H9 (cell line): ENCODE data around the gene ACO1. TPM values are rescaled to one million over a fixed set of nuclear protein-coding genes. Genes with fewer than 3 reads are reported as not detected.

ENCODE experiments used
- DNase-seq: peaks from one replicate; pipeline ENCODE4 v3.0.0-alpha.2; 2017
- H2AFZ ChIP-seq: one replicate; pipeline ENCODE4 v1.6.1; 2013; ENCODE audit warnings: mild to moderate bottlenecking, low read length, control low read depth, moderate library complexity
- H2AK5ac ChIP-seq: 2 replicates; pipeline ENCODE4 v1.6.1; 2013; ENCODE audit warnings: low read length, control low read depth, mixed read lengths; ENCODE audit not compliant: insufficient read length
- H2BK120ac ChIP-seq: one replicate; pipeline ENCODE4 v1.6.1; 2013; ENCODE audit warnings: low read depth, mild to moderate bottlenecking, low read length, control low read depth, inconsistent platforms; ENCODE audit not compliant: poor library complexity, severe bottlenecking
- H2BK12ac ChIP-seq: 2 replicates; pipeline ENCODE4 v1.6.1; 2013; ENCODE audit warnings: low read length, control low read depth, mixed read lengths, low read depth; ENCODE audit not compliant: insufficient read length
- H2BK15ac ChIP-seq: 2 replicates; pipeline ENCODE4 v1.6.1; 2013; ENCODE audit warnings: low read depth, low read length, control low read depth
- H2BK20ac ChIP-seq: one replicate; pipeline ENCODE4 v1.6.1; 2013; ENCODE audit warnings: low read depth, mild to moderate bottlenecking, low read length, control low read depth, inconsistent platforms; ENCODE audit not compliant: poor library complexity, severe bottlenecking
- H2BK5ac ChIP-seq: 2 replicates; pipeline ENCODE4 v1.6.1; 2013; ENCODE audit warnings: low read length, control low read depth, mixed read lengths; ENCODE audit not compliant: insufficient read length
- H3K14ac ChIP-seq: 2 replicates; pipeline ENCODE4 v1.6.1; 2013; ENCODE audit warnings: low read length, control low read depth; ENCODE audit not compliant: insufficient read depth
- H3K18ac ChIP-seq: 2 replicates; pipeline ENCODE4 v1.6.1; 2013; ENCODE audit warnings: low read depth, mild to moderate bottlenecking, mixed read lengths, low read length, control low read depth; ENCODE audit not compliant: insufficient read length
- H3K23ac ChIP-seq: 2 replicates; pipeline ENCODE4 v1.6.1; 2013; ENCODE audit warnings: low read length, control low read depth, mixed read lengths, low read depth; ENCODE audit not compliant: insufficient read length
- H3K23me2 ChIP-seq: 2 replicates; pipeline ENCODE4 v1.6.1; 2013; ENCODE audit warnings: low read depth, mild to moderate bottlenecking, mixed read lengths, low read length, control low read depth; ENCODE audit not compliant: insufficient read length, poor library complexity, severe bottlenecking
- H3K27ac ChIP-seq: 2 replicates; pipeline ENCODE4 v1.5.1; 2013; ENCODE audit warnings: low read length, control low read depth, mixed read lengths, low read depth; ENCODE audit not compliant: insufficient read length
- H3K27me3 ChIP-seq: 2 replicates; pipeline ENCODE4 v1.6.1; 2013; ENCODE audit warnings: low read length, control low read depth, inconsistent platforms; ENCODE audit not compliant: insufficient read depth
- H3K4ac ChIP-seq: 2 replicates; pipeline ENCODE4 v1.6.1; 2013; ENCODE audit warnings: low read depth, mild to moderate bottlenecking, control low read depth, inconsistent platforms, low read length, moderate library complexity
- H3K4me1 ChIP-seq: 2 replicates; pipeline ENCODE4 v1.6.1; 2013; ENCODE audit warnings: low read length, control low read depth, inconsistent platforms; ENCODE audit not compliant: insufficient read depth
- H3K4me2 ChIP-seq: 2 replicates; pipeline ENCODE4 v1.6.1; 2013; ENCODE audit warnings: low read length, control low read depth, mixed read lengths; ENCODE audit not compliant: insufficient read length, insufficient read depth
- H3K56ac ChIP-seq: 2 replicates; pipeline ENCODE4 v1.6.1; 2013; ENCODE audit warnings: low read depth, mild to moderate bottlenecking, mixed read lengths, low read length, control low read depth; ENCODE audit not compliant: insufficient read length
- H3K79me1 ChIP-seq: 2 replicates; pipeline ENCODE4 v1.6.1; 2013; ENCODE audit warnings: low read depth, mild to moderate bottlenecking, moderate library complexity, low read length, control low read depth, inconsistent platforms; ENCODE audit not compliant: insufficient read depth, poor library complexity, severe bottlenecking
- H3K79me2 ChIP-seq: 2 replicates; pipeline ENCODE4 v1.6.1; 2013; ENCODE audit warnings: low read length, control low read depth, inconsistent platforms; ENCODE audit not compliant: insufficient read depth
- H3K9ac ChIP-seq: 2 replicates; pipeline ENCODE4 v1.6.1; 2013; ENCODE audit warnings: low read length, control low read depth, mixed read lengths; ENCODE audit not compliant: insufficient read length; ENCODE audit errors: extremely low read depth
- H3K9me3 ChIP-seq: one replicate; pipeline ENCODE4 v1.6.1; 2013; ENCODE audit warnings: low read depth, low read length, inconsistent platforms; ENCODE audit not compliant: control insufficient read depth
- H3T11ph ChIP-seq: one replicate; pipeline ENCODE4 v1.6.1; 2013; ENCODE audit warnings: mild to moderate bottlenecking, low read length, control low read depth, inconsistent platforms
- H4K20me1 ChIP-seq: one replicate; pipeline ENCODE4 v1.6.1; 2013; ENCODE audit not compliant: control insufficient read depth, insufficient read length, insufficient read depth
- H4K5ac ChIP-seq: 2 replicates; pipeline ENCODE4 v1.6.1; 2013; ENCODE audit warnings: low read depth, mild to moderate bottlenecking, mixed read lengths, low read length, control low read depth; ENCODE audit not compliant: insufficient read length
- H4K8ac ChIP-seq: replicated peaks from 2 replicates; pipeline ENCODE4 v1.6.1; 2013; ENCODE audit warnings: low read length, control low read depth, mixed read lengths, low read depth; ENCODE audit not compliant: insufficient read length
- H4K91ac ChIP-seq: 2 replicates; pipeline ENCODE4 v1.6.1; 2013; ENCODE audit warnings: low read depth, mild to moderate bottlenecking, moderate library complexity, mixed read lengths, low read length, control low read depth; ENCODE audit not compliant: insufficient read length
- H3K27ac Mint-ChIP-seq, 3 experiments: 2 replicates in 2 of 3; 3 replicates in 1 of 3; pipeline ENCODE4 v1.8.0; 2020 to 2021; ENCODE audit warnings: mixed read lengths in 3 of 3, mild to moderate bottlenecking in 1 of 3, moderate library complexity in 1 of 3
- H3K27me3 Mint-ChIP-seq: 2 replicates; pipeline ENCODE4 v1.8.0; 2021; ENCODE audit warnings: low read depth, mild to moderate bottlenecking, moderate library complexity, mixed read lengths
- H3K36me3 Mint-ChIP-seq, 3 experiments: 2 replicates in 2 of 3; 3 replicates in 1 of 3; pipeline ENCODE4 v1.8.0; 2020 to 2021; ENCODE audit warnings: low read depth in 3 of 3, mixed read lengths in 3 of 3; ENCODE audit not compliant: insufficient read depth in 1 of 3
- H3K4me1 Mint-ChIP-seq, 2 experiments: 2 replicates each; pipeline ENCODE4 v1.8.0; 2020; ENCODE audit warnings: mixed read lengths in 2 of 2
- H3K4me3 Mint-ChIP-seq, 2 experiments: 2 replicates in 1 of 2; 3 replicates in 1 of 2; pipeline ENCODE4 v1.8.0; 2020 to 2021; ENCODE audit warnings: mild to moderate bottlenecking in 2 of 2, mixed read lengths in 2 of 2, moderate library complexity in 1 of 2
- H3K9me3 Mint-ChIP-seq, 2 experiments: 2 replicates in 1 of 2; 3 replicates in 1 of 2; pipeline ENCODE4 v1.8.0; 2020; ENCODE audit warnings: mild to moderate bottlenecking in 2 of 2, mixed read lengths in 2 of 2, moderate library complexity in 1 of 2
- CTCF ChIP-seq: fragments of 200-600 bp; sonication (generic); conservative IDR thresholded peaks from 3 replicates; pipeline ENCODE4 v1.8.0; 2021; ENCODE audit warnings: antibody characterized with exemption, mild to moderate bottlenecking
- WGBS: extraction: QIAGEN DNeasy Blood & Tissue Kit; methylation state at CpG from one replicate; pipeline ENCODE4 v1.1.7; 2013; ENCODE audit warnings: missing lambda C conversion rate, low lambda C conversion rate, mixed read lengths; ENCODE audit not compliant: insufficient read length; ENCODE audit errors: extremely low coverage; 5-methylcytosine and 5-hydroxymethylcytosine counted together
- total RNA-seq: library from RNA; stranded (reverse); gene quantifications from 2 replicates; pipeline ENCODE4 v1.2.1, GENCODE V29; 2021

The ACO1 gene
- total RNA-seq, 1 experiment from 2014 or later: 44.5 TPM

DNA sequence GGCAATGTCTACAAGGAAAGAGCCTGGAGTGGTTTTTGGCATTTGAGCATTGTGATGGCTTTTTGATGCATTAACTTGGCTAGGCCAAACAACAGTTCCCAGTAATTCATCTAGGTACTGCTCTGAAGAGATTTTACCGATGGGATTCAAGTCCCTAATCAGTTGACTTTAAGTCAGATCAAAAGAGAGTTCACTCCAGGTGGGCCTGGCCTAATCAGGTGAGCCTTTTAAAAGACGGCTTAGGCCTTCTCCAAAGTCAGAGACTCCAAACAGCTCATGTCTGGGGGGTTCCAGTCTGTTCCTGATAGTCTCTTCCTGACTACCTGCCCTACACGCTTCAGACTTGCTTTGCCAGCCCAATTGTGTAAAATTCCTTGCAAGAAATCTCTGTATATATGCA, 87.9 kb downstream of the ACO1 start:
- no peak overlapping the region for H3K56ac ChIP-seq
- H3K27ac Mint-ChIP-seq: no peak overlapping the region
- H3K4me3 Mint-ChIP-seq: no peak overlapping the region
- no peaks in the 10 kb centered on the region for H3K4me1 ChIP-seq
- H3K79me1 ChIP-seq: no peaks in the 10 kb centered on the region
- no peak overlapping the region for H2AFZ ChIP-seq
- H3K27me3 ChIP-seq: no peaks in the 10 kb centered on the region
- no peak overlapping the region for H3K4ac ChIP-seq
- H2BK20ac ChIP-seq: no peak overlapping the region
- no peaks in the 10 kb centered on the region for H4K20me1 ChIP-seq
- H3K27me3 Mint-ChIP-seq: no peaks in the 10 kb centered on the region
- no peak overlapping the region for H3K18ac ChIP-seq
- no peak overlapping the region for H2BK5ac ChIP-seq
- no peaks in the 10 kb centered on the region for H3K9me3 ChIP-seq
- H3K4me1 Mint-ChIP-seq: no peaks in the 10 kb centered on the region
- H3K4me2 ChIP-seq: no peak overlapping the region
- no peak overlapping the region for H4K91ac ChIP-seq
- peaks cover 0 to 3% (median 0%) of the 10 kb centered on the region in 3 experiments; a peak in 2 of 7 replicates for H3K36me3 Mint-ChIP-seq
- H3K23me2 ChIP-seq: no peaks in the 10 kb centered on the region
- no peak overlapping the region for H3K9ac ChIP-seq
- no peak overlapping the region for H3K23ac ChIP-seq
- H3K79me2 ChIP-seq: no peaks in the 10 kb centered on the region
- no CpG with 5 or more reads among the region's 3 CpGs for WGBS
- no peak overlapping the region for H2BK120ac ChIP-seq
- H4K8ac ChIP-seq: no peak overlapping the region
- H3K9me3 Mint-ChIP-seq: no peaks in the 10 kb centered on the region
- no peak overlapping the region for H3T11ph ChIP-seq
- no peak overlapping the region for H2AK5ac ChIP-seq
- no peak overlapping the region for H2BK12ac ChIP-seq
- no peak for TF ChIP-seq CTCF
- DNase-seq: no peak
- no peak overlapping the region for H2BK15ac ChIP-seq
- H4K5ac ChIP-seq: no peak overlapping the region
- no peak overlapping the region for H3K27ac ChIP-seq
- no peak overlapping the region for H3K14ac ChIP-seq
